Measurements from ENCODE around the gene CPHXL. TPM values are rescaled to one million over a fixed set of nuclear protein-coding genes. Genes with fewer than 3 reads are reported as not detected.

CPHXL gene
- total RNA-seq (2021) (not detected in 2 replicates), Bru-seq, nascent RNA (percentile 4 among the genes with signal in this experiment), BruChase-seq, experiment 1, labeled RNA remaining after a 2-hour chase (not detected), BruChase-seq, experiment 2, labeled RNA remaining after a 6-hour chase (not detected)
- long read RNA-seq, partial matches to known transcripts: 0 of 1 reads
- long read RNA-seq, other reads (novel, unspliced or antisense): 1 of 1 reads

DNA sequence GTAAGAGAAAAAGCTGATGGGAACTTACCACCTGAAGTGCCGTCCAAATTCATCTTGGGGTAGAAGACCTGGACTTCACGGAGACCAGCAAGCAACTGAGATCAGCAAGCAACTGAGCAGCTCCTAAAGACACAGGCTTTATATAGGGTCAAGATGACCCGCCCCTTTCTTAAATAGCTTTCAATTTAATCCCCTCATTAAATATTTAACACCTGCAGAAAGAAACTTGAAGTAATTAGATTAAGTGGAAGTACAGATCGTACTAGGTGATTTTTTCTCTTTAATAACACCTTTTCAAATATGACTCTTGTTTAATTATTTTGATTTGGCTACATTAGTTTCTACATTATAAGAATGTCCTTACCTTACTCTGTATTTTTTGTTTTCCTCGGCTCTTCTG, at the start of gene CPHXL:
Gene CPHXL, minus strand, starts transcription at position 101 of the 400 bp plus-strand sequence. Its CDS starts 48 bp downstream, at position 53.
- Histone ChIP-seq H3K4me3 (ENCODE audit: low read depth, low read length, poor library complexity, severe bottlenecking) (no peak within 1 kb of the TSS), H3K9me3 (ENCODE audit: low read depth, low read length, poor library complexity, severe bottlenecking) (no peaks in the 10 kb centered on the region), H3K4me1 (ENCODE audit: insufficient read depth, low read length, poor library complexity, severe bottlenecking) (no peaks in the 10 kb centered on the region), H3K36me3 (ENCODE audit: insufficient read depth, low read length, poor library complexity, severe bottlenecking) (no peaks in the 10 kb centered on the region), H3K27me3 (replicated peaks; ENCODE audit: insufficient read depth, low read depth, low read length, poor library complexity) (no peaks in the 10 kb centered on the region), H3K27ac (ENCODE audit: low read depth, low read length, poor library complexity, severe bottlenecking) (no peak within 1 kb of the TSS)
- no TSS peak for BruUV-seq (replicated peaks)
- CTCF ChIA-PET: no interaction called here
- intact Hi-C loops (cut with micrococcal nuclease; ENCODE audit: unreplicated experiment): no loop called here
- no peak for TF ChIP-seq EZH2 (IDR thresholded peaks at IDR 0.05; ENCODE audit: borderline replicate concordance, low read depth, low read length, poor library complexity, severe bottlenecking)
- TF ChIP-seq, protein P1, sequence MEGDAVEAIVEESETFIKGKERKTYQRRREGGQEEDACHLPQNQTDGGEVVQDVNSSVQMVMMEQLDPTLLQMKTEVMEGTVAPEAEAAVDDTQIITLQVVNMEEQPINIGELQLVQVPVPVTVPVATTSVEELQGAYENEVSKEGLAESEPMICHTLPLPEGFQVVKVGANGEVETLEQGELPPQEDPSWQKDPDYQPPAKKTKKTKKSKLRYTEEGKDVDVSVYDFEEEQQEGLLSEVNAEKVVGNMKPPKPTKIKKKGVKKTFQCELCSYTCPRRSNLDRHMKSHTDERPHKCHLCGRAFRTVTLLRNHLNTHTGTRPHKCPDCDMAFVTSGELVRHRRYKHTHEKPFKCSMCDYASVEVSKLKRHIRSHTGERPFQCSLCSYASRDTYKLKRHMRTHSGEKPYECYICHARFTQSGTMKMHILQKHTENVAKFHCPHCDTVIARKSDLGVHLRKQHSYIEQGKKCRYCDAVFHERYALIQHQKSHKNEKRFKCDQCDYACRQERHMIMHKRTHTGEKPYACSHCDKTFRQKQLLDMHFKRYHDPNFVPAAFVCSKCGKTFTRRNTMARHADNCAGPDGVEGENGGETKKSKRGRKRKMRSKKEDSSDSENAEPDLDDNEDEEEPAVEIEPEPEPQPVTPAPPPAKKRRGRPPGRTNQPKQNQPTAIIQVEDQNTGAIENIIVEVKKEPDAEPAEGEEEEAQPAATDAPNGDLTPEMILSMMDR (conservative IDR thresholded peaks at IDR 0.05; ENCODE audit: low read depth, low read length): no peak
- POLR2A ChIA-PET (ENCODE audit: low non-redundant PET): no interaction called here
- no peak for DNase-seq (ENCODE audit: low spot score)

DNA sequence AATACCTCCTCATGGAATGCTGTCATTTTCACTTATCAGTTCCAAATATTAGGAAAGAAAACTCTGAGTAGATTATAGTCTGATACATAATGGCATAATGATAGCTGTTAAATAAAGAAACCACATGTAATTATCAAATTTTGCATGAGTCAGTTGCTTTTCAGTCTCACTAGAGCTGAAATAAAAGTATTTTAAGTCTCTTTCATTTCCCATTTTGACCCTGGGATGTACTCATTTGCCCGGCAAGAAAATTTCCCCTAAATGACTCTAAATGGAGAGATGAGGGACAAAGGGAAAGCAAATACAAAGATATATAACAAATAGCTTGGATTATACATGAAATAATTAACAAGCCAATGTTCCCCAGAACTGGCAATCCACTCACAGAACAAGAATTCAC, 47.9 kb upstream of the CPHXL start:
- POLR2A ChIA-PET (ENCODE audit: low non-redundant PET): no interaction called here
- TF ChIP-seq, protein P1 (conservative IDR thresholded peaks at IDR 0.05; ENCODE audit: low read depth, low read length): no peak
- TF ChIP-seq EZH2 (IDR thresholded peaks at IDR 0.05; ENCODE audit: borderline replicate concordance, low read depth, low read length, poor library complexity, severe bottlenecking): no peak
- H3K4me3 ChIP-seq (ENCODE audit: low read depth, low read length, poor library complexity, severe bottlenecking): no peak overlapping the region
- no peak for DNase-seq (ENCODE audit: low spot score)
- no peaks in the 10 kb centered on the region for H3K36me3 ChIP-seq (ENCODE audit: insufficient read depth, low read length, poor library complexity, severe bottlenecking)
- H3K27ac ChIP-seq (ENCODE audit: low read depth, low read length, poor library complexity, severe bottlenecking): no peak overlapping the region
- no peaks in the 10 kb centered on the region for H3K9me3 ChIP-seq (ENCODE audit: low read depth, low read length, poor library complexity, severe bottlenecking)
- H3K27me3 ChIP-seq (replicated peaks; ENCODE audit: insufficient read depth, low read depth, low read length, poor library complexity): peaks cover 30% of the 10 kb centered on the region
- intact Hi-C loops (cut with micrococcal nuclease; ENCODE audit: unreplicated experiment): no loop called here
- CTCF ChIA-PET: no interaction called here
- H3K4me1 ChIP-seq (ENCODE audit: insufficient read depth, low read length, poor library complexity, severe bottlenecking): no peaks in the 10 kb centered on the region
- BruUV-seq (replicated peaks): no TSS peak

DNA sequence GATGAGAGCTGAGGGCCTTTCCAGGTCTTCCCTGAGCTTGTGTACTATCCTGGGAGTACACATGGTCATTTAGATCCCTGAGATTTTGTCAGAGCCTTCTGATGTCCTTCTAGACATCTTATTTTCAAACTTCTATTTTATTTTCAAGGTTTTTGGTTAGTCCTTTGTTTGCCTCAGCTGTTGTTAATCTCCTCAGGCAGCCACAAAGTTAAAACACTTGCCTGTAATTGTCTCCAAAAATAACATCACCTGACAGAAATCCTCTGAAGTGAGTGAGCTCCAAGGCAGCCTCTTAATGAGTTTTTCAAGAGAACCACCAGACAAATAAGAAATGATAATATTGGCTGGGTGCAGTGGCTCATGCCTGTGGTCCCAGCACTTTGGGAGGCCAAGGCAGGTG, 43.8 kb upstream of the CPHXL start:
- ChIA-PET CTCF (no interaction called here), POLR2A (ENCODE audit: low non-redundant PET) (no interaction called here)
- no peak overlapping the region for H3K27ac ChIP-seq (ENCODE audit: low read depth, low read length, poor library complexity, severe bottlenecking)
- BruUV-seq (replicated peaks): no TSS peak
- TF ChIP-seq, protein P1 (conservative IDR thresholded peaks at IDR 0.05; ENCODE audit: low read depth, low read length): no peak
- no peak for TF ChIP-seq EZH2 (IDR thresholded peaks at IDR 0.05; ENCODE audit: borderline replicate concordance, low read depth, low read length, poor library complexity, severe bottlenecking)
- H3K36me3 ChIP-seq (ENCODE audit: insufficient read depth, low read length, poor library complexity, severe bottlenecking): no peaks in the 10 kb centered on the region
- H3K4me1 ChIP-seq (ENCODE audit: insufficient read depth, low read length, poor library complexity, severe bottlenecking): no peaks in the 10 kb centered on the region
- H3K27me3 ChIP-seq (replicated peaks; ENCODE audit: insufficient read depth, low read depth, low read length, poor library complexity): peaks cover 12% of the 10 kb centered on the region
- no peak overlapping the region for H3K4me3 ChIP-seq (ENCODE audit: low read depth, low read length, poor library complexity, severe bottlenecking)
- DNase-seq (ENCODE audit: low spot score): no peak
- intact Hi-C loops (cut with micrococcal nuclease; ENCODE audit: unreplicated experiment): no loop called here
- no peaks in the 10 kb centered on the region for H3K9me3 ChIP-seq (ENCODE audit: low read depth, low read length, poor library complexity, severe bottlenecking)
